Measurements from ENCODE around the gene C11orf98.

C11orf98 gene

GRCh38 chr11:62645946-62646824 lies 18.8 kb downstream of the C11orf98 start, which contains the start of gene GANAB:
TSS of gene GANAB (minus strand) at chr11:62646613. CDS start at chr11:62646599, 14 bp downstream.
- TF ChIP-seq BACH2 (CRISPR knock-in tag; IDR thresholded peaks at IDR 0.05; ENCODE audit: borderline replicate concordance): no peak
- TF ChIP-seq GLIS3 (CRISPR knock-in tag; IDR thresholded peaks at IDR 0.05): 0 out of 2 replicates have a peak, but pooled peaks have one; percentile 39
- ATAC-seq: peak; percentile 99

- peak; percentile 4 for ATAC-seq
Measured at GRCh38 chr11:62645671-62645945, 19.4 kb downstream of the C11orf98 start.

GRCh38 chr11:62644220-62644619 lies 20.8 kb downstream of the C11orf98 start:
- TF ChIP-seq TCF4 (CRISPR knock-in tag; IDR thresholded peaks at IDR 0.05; ENCODE audit: borderline replicate concordance): no peak
- TF ChIP-seq PATZ1 (CRISPR knock-in tag; IDR thresholded peaks at IDR 0.05; ENCODE audit: borderline replicate concordance): no peak
- TF ChIP-seq CSDC2 (CRISPR knock-in tag; IDR thresholded peaks at IDR 0.05): no peak
- TF ChIP-seq TOX (CRISPR knock-in tag; IDR thresholded peaks at IDR 0.05; ENCODE audit: borderline replicate concordance): no peak
- ATAC-seq: no peak

More at GRCh38 chr11:62645671-62645945, 19.4 kb downstream of the C11orf98 start:
- TF ChIP-seq TOX (CRISPR knock-in tag; IDR thresholded peaks at IDR 0.05; ENCODE audit: borderline replicate concordance): no peak
- TF ChIP-seq CREB5 (CRISPR knock-in tag; IDR thresholded peaks at IDR 0.05; ENCODE audit: low read depth): no peak
- no peak for TF ChIP-seq SNAI2 (CRISPR knock-in tag; IDR thresholded peaks at IDR 0.05)
- no peak for TF ChIP-seq GLIS3 (CRISPR knock-in tag; IDR thresholded peaks at IDR 0.05)
- TF ChIP-seq RARB (CRISPR knock-in tag; IDR thresholded peaks at IDR 0.05): no peak
- TF ChIP-seq PPARA (CRISPR knock-in tag; IDR thresholded peaks at IDR 0.05; ENCODE audit: borderline replicate concordance): no peak
- TF ChIP-seq CSRNP3 (CRISPR knock-in tag; IDR thresholded peaks at IDR 0.05): no peak
- TF ChIP-seq OSR1 (CRISPR knock-in tag; IDR thresholded peaks at IDR 0.05): no peak

- TF ChIP-seq OSR1 (CRISPR knock-in tag; IDR thresholded peaks at IDR 0.05): no peak
- no peak for TF ChIP-seq ZC3H10 (CRISPR knock-in tag; IDR thresholded peaks at IDR 0.05)
- TF ChIP-seq ISL1 (CRISPR knock-in tag; IDR thresholded peaks at IDR 0.05): no peak
- no peak for ATAC-seq
Measured at GRCh38 chr11:62632492-62632891, 32.5 kb downstream of the C11orf98 start.

GRCh38 chr11:62627713-62628112 lies 37.3 kb downstream of the C11orf98 start:
- ATAC-seq: peak; percentile 46
- no peak for TF ChIP-seq ZNF565 (CRISPR knock-in tag; conservative IDR thresholded peaks at IDR 0.05; ENCODE audit: low read depth)
- no peak for TF ChIP-seq ESRRG (CRISPR knock-in tag; IDR thresholded peaks at IDR 0.05)
- no peak for TF ChIP-seq ISL1 (CRISPR knock-in tag; IDR thresholded peaks at IDR 0.05)
- no peak for TF ChIP-seq BACH2 (CRISPR knock-in tag; IDR thresholded peaks at IDR 0.05; ENCODE audit: borderline replicate concordance)
- no peak for TF ChIP-seq PATZ1 (CRISPR knock-in tag; IDR thresholded peaks at IDR 0.05; ENCODE audit: borderline replicate concordance)
- no peak for TF ChIP-seq CSDC2 (CRISPR knock-in tag; IDR thresholded peaks at IDR 0.05)
- no peak for TF ChIP-seq TCF4 (CRISPR knock-in tag; IDR thresholded peaks at IDR 0.05; ENCODE audit: borderline replicate concordance)
- TF ChIP-seq GLIS3 (CRISPR knock-in tag; IDR thresholded peaks at IDR 0.05): no peak
- TF ChIP-seq ZC3H10 (CRISPR knock-in tag; IDR thresholded peaks at IDR 0.05): no peak
